Activated gamma-delta T cell treated with Interleukin-2 at 50 U/mL for 16 hours (primary cell): ENCODE measurements around the gene NYNRIN.

Experiments
- DNase-seq: peaks from one replicate; pipeline ENCODE4 v3.0.0-alpha.2; 2020

Gene NYNRIN

DNA sequence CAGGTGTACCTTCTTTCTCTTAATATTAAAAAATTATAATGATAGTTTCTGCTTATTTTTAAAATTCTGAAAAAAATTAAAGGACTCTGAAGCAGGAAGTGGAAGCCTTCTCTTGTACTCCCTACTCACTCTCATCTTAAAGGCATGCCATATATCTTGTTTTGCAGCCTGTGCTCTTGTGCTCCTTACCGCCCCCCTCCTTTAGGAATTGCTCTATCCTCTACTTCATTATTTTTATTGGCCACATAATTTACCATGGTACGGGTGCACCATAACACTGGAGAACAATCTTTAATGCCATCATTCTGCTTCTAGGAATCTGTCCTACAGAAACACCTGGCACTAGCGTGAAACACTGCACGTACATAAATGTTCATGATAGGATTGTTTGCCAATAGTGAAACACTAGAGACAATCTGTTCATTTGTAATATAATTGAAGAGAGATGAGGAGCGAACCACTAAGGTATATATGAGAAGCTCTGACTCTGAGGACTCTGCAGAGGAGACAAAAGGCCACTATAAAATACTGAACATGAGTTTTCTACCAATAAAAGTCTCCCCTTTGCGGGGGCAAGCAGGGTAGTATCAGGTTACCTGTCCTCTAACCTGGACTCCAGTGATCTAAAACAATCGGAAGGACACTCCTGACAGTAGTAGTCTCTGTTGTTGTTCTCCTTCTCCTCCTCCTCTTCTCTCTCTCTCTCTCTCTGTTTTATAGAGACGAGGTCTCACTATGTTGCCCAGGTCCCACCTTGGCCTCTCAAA lies 6.3 kb upstream of the NYNRIN start:
- no peak for DNase-seq

DNA sequence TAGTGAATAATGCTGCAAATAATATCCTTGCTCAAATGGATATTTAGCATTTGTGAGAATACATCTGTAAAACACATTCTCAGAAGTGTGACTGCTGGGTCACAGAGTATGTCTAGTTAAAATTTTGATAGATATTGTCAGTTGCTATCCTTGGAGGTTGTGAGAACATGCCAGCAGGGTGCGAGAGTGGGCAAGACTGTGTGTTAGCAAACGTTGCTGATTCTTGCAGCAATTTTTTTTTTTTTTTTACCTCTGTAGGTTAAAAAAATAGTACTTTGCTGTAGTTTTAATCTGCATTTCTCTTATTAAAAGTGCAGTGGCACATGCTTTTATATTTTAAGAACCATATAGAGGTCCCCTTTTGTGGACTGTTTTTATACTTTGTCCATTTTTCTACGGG lies 4.5 kb upstream of the NYNRIN start:
- no peak for DNase-seq

DNA sequence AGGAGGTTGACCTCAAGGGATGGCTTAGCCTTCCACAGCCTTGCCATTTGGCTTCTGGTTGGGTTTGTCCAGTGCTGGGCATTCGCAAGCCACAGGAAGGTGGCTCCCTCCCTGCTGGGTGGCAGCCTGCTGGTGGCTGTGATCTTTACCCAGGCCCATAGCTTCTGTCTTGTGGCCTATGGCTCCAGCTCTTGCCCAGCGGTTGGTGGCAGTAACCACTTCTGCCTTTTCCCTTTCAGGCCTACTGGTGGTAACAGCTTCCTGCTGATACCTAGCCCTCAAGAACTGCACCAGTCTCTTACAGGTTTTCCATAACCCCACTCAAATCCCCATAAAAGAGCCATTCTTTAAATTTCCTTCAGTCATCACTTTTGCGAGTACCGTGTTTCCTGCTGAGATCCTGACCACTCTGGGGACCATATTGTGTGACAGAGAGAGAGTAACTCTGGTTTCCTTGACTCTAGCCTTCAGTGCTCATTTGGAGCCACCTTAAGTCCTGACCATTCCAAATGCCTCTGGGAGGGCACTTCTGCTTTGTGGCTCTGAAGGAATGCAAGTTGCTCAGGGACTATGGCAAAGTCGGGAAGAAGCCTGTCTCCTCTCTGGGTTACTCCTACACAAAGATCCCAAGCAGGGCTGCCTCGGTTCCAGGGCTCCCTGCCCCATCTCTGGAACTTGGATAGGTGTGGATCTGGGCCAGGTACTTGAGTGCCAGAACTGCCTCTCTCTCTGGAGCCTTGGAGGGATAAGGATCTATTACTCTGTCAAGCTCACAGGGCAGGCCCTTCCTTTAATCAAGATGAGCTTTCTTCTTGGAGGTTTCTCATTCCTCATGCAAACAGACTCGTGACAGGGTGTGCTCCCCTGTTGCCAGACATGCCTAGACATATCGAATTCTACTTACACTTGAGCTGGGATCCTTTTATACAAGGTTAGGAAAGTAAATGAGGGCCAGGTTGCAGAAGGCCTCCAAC lies 2.9 kb upstream of the NYNRIN start:
- no peak for DNase-seq

DNA sequence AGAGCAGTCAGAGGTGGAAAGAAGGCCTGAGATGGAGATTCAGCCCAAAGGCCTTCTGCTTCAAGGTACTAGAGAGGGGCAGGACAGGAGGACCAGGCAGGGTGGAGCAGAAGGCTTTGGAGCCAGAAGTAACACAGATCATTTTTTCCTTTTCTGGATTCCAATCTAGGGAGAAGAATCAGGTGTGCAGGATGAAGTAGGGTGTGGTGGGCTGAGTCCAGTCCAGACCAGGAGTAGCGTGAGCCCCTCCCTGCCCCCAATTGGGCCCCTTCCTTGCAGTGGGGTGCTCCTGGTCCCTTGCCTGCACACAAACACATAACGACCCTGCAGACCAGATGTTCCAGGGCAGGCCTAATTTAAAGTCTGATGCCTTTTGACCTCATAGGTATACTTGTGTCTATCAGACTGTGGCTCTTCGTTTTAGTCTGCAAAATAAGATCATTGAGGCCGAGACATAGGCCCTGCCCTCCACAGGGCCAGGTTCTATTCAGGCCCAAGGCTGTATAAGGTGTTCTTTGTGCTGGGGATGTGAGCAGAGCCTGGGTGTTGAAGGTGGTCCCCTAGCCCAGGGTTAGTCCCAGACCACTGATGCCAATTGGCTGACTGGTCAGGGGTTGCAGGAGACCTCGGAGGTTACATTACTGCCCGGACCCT lies 1.0 kb upstream of the NYNRIN start:
- DNase-seq, result no peak

DNA sequence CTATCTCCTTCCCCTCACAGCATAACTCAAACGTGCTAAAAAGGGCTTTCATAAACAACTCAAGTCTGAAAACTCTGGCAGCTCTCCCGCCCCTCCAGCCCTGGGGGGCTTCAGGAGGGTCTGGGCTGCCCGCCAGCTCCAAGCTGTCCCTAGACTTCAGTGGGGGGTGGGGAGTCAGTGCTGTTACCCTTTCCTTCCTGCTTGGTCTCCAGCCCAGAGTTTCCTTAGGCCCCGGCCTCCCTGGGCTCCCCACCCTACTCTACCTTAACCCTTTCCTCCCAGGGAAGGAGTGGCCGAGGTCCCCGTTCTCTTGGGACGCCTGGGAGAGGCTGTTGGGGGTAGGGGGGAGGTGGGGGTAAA lies 530 bp upstream of the NYNRIN start:
- no peak for DNase-seq

DNA sequence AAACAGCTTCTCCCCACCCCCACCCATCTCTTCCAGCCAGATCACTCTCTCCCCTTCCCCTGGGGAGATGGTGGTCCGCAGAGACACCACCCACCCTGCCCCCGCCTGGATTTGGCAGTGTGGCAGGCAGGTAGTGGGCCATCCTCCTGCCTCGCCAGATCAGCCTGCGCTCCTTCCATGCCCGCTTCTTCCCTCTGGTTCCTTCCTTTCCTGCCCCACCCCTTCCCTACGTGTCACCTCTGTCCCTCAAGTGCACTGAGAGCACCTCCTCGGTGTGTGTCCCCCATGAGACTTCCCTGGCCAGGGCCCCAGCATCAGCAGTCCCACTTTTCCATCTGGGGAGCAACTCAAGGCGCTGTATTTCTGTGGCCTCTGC lies 632 bp downstream of the NYNRIN start:
- no peak for DNase-seq

DNA sequence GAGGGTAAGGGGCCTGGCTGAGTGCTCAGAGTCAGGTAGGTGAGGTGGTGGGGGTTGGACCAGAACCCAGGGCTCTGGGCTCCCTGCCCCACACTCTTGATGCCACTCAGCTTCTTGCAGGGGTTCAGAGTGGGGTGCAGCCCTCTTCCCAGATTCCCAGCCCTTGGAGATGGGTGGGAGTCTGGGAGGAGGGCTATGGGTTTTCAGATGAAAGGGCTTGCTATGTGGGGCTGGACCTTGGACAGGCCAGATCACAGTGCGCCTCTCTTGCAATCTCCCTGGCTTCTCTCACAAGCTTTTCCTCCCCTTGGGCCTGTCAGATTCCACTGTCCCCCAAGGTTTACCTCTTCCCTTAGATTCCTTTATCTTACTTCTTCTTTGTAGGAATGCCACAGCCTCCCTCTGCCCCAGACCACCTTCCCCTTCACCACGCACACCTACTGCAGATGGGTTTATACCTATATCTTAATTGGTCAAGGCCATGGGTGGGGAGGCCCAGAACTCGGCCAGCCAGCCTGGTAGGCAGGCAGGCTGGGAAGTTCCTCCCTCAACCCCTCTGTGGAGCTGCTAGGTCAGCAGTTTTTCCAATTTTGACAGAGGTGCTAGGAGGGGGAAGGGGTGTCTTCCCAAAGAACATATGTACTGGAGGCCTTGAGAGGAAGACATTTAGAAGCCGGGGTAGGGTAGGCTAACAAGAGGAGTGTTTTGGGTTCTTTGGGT lies 1.4 kb downstream of the NYNRIN start:
- no peak for DNase-seq

DNA sequence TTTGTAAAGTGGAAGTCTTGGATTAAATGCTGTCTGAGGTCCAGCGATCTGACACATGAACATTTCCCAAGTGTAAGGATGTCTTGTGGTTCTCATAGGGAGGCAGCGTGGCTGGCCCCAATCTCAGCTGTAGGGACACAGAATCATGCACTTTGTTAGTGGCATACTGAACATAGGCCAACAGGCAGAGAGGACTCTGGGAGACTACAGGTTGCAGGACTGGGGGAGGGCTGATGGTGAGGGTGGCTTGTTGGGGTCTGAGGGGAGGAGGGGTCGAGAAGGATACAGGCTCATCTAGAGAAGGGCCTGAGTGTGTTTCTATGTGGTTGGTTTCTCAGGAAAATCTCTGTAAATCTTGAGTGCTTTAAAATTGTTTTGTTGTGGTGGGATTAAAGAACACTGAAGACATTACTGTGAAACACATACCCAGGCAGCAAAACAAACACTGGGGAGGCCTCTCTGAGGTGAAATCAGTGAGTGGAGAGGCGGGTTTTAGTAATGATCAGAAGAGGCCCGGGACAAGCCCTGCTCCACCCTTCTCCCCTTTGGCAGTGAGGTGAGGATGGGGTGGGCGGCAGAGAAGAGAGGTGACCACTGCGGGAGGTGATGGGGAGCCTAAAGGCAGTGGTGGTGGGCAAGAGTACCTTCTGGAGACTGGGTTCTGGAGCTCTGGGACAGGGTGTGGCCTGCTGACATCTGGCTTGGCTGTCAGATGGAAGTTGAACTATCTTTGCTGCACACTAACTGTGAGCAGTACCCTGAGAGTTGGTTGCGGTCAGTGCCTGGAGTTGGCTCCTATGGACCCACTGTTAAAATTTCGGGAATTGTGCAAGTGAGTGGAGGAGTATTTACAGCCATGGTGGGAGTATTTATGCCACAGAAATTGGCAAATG lies 3.3 kb downstream of the NYNRIN start:
- DNase-seq, result no peak

DNA sequence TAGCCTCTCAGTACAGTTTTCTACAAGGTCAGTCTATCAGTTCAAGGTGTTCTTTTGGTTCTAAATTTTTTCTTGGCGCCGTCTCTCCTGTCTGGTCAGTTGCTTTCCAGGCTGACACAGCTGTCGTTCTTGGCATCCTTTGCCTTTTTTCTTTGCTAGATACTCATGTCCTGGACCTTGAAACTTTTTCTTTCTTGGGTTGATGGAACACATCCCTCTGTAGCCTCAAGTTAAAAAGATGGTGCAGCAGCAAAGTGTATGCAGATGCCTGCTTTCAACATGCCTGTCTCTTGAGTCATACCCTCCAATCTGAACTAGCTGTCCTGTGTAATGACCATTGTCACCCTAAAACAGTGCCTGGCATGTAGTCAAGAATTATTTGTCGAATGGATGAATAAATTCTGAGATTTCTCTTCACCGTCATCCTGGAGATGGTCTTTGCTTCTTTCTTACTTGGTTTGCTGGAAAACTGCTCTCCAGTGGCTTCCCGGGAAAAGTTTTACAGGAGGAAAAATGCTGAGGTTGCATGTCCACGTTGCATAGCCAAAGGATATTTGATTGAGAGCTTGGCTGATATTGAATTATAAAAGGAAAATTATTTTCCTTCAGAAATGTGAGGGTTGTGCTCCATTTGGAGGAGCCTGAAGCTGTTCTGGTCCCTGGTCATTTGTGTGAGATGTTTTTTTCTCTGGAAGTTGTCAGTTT lies 4.6 kb downstream of the NYNRIN start:
- no peak for DNase-seq

DNA sequence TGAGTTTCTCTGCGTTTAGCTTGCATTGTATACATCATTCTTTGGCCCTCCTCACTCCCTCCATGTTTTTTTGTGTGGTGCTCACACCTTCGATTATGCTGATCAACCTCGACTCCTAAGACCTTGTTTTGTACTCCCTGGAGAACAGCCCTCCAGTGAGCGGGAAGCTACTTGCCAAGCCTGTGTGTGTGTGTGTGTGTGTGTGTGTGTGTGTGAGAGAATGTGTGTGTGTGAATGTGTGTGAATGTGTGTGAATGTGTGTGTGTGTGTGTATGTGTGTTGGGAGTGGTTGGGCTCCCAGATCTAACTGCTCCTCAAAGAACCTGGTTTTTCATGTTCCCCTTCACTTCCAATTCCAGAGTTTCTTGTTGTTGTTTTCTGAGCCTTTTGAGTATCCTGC lies 6.0 kb downstream of the NYNRIN start:
- DNase-seq, result no peak

DNA sequence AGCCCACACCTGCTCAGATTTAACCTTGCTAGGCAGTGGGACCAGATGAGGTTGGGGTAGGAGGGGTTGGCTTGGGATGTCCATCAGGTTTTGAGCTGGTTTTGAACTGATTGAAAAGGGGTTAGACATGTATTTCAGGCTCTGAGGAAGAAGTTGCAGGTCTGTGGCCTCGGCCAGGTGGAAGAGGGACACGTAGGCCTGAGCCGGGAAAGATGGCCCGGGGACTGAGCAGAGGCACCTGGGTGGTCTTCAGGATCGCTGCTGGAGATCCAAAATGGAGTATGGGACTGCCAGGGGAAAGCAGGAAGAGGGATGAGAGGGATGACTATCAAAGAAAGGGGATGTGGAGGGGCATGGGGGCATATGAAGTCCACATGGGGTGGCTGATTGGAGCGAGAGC lies 7.6 kb downstream of the NYNRIN start:
- DNase-seq, result no peak

DNA sequence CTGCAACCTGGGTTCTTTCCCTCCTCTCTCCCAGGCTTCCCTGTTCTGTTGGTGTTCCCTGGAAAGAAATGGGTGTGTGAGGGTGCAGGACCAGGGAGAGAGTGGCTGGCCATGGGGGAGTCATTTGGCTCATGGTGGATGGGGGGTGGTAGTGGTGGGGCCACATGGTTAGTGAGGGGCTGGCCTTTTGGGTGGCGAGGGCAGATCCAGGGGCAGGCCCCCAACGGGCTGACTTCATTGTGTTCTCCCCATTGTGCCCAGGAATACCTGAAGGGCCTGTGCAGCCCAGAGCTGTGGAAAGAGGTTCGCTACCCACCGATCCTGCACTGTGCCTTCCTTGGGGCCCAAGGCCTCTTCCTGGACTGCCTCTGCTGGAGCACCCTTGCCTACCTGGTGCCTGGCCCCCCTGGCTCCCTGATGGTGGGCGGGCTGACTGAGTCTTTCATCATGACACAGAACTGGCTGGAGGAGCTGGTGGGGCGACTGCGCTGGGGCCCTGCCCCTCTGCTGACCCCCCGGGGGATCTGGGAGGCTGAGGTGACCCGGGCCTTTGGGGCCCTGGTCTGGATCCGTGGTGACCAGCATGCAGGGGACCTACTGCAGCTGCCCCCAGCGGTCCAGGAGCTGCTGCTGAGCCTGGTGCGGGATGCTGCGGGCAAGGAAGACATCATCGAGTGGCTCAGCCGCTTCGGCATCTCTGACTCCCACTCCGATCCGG lies 9.0 kb downstream of the NYNRIN start:
- no peak for DNase-seq

DNA sequence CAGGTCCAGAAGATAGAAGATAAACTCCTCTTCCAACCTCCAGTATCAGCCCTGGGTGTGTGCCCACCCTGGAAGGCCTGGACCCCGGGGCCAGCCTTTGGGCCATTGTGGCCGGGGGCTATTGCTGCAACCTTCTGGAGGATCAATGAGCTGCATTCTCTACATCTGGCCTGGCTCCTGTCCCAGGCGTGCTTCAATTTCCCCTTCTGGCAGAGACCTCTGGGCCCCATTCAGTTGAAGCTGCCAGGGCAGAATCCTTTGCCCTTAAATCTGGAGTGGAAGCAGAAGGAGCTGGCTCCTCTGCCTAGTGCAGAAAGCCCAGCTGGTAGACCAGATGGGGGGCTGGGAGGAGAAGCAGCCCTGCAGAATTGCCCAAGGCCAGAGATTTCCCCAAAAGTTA lies 10.0 kb downstream of the NYNRIN start:
- no peak for DNase-seq

DNA sequence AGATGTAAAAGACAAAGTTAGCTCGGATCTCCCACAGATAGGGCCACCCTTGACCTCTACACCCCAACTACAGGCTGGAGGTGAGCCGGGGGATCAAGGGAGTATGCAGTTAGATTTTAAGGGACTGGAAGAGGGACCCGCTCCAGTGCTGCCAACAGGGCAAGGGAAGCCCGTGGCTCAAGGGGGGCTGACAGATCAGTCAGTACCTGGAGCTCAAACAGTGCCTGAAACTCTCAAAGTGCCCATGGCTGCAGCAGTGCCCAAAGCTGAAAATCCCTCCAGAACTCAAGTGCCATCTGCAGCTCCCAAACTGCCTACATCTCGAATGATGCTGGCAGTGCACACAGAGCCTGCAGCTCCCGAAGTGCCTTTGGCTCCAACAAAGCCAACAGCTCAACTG lies 10.4 kb downstream of the NYNRIN start:
- no peak for DNase-seq

DNA sequence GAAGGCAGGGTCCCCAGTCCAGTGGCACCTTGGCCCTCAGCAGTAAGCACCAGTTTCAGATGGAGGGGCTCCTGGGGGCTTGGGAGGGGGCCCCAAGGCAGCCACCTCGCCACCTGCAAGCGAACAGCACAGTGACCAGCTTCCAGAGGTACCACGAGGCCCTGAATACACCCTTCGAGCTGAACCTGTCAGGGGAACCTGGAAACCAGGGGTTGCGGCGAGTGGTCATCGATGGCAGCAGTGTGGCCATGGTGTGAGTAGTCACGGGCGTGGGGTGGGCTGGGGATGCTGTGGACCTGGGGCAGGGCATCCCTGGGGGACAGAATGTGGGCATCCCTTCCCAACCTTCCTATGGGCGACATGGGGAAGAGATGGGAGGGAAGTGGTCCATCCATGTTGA lies 11.2 kb downstream of the NYNRIN start:
- no peak for DNase-seq

DNA sequence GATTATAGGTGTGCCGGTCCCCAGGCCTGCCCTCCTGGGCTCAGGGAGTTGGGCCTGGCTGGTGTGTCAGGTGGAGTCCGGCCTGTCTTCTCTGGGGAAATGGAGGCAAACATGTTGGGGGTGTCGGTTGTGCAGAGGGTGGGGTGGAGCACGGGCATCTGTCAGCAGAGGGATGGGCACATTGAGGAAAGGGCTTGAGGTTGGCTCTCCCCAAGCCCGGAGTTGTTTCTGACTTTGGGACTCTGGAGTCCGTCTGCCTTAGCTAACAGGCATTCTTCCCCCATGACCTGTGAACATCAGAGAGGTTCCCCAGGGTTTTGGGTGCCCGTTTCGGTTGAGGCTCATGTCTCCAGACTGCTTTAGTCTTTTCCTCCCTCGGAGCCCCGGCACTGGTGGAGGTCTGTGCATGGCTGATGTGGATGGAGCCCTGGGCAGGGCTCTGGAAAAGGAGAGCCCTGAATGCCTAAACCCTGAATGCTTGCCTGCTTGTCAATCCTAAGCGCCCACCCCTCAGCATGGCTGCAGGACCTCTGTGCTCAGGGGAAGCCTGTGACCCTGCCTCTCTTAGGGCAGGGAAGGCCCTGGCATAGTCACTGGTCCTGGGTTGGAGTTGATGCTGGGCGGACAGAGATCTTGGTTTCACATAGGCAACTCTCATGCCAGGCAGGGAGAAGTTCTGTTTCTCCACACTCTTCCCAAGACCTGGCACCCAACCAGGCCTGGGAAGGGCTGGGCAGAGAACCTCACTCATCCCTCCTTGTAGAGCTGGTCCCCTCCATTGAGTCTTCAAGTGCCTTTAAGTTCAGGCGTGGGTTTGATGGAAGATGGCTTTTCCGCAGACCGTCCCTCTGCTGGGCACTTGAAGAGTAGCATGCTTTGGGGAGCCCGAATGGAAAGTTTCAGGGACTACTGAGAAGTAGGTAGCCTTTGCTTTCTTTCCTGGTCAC lies 12.9 kb downstream of the NYNRIN start:
- DNase-seq, result no peak

DNA sequence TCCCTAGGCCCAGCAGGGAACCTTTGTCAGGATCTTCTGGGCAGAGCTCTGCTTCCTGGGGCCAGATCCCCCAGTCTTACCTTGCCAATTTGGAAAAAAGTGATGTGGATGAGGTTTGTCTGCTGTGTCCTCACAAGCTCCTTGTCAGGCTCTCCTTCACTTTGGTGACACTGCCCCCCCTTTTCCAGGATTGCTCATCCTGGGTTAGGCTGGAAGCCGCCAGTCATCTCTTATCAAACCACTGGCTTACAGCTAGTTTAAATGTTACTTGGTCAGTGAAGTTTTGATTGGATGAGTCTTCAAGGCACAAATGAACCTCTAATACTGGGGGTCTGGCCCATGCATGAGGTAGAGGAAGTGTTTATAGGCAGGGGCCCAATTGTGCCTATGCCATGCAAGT lies 15.3 kb downstream of the NYNRIN start:
- DNase-seq, result no peak

DNA sequence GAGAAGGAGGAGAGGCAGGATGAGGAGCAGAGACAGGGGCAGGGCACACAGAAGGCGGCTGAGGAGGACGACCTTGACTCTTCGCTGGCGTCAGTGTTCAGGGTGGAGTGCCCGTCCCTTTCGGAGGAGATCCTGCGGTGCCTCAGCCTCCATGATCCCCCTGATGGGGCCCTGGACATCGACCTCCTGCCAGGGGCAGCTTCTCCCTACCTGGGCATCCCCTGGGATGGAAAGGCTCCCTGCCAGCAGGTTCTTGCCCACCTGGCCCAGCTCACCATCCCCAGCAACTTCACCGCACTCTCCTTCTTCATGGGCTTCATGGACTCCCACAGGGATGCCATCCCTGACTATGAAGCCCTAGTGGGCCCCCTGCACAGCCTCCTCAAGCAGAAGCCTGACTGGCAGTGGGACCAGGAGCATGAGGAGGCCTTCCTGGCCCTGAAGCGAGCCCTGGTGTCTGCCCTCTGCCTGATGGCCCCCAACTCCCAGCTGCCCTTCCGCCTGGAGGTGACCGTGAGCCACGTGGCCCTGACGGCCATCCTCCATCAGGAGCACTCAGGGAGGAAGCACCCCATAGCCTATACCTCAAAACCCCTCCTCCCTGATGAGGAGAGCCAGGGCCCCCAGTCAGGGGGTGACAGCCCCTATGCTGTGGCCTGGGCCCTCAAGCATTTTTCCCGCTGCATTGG lies 16.1 kb downstream of the NYNRIN start:
- DNase-seq, result no peak
